HepG2 (cell line): Measurements from ENCODE around the gene SSBP2. TPM values are rescaled to one million over a fixed set of nuclear protein-coding genes. Genes with fewer than 3 reads are reported as not detected.

Source experiments
- ATAC-seq: fragments of 200-7000 bp; cut with Tn5 transposase; 3 replicates; pipeline ENCODE4 v1.9.1; 2020; ENCODE audit warnings: mild to moderate bottlenecking, moderate library complexity
- BruUV-seq: library from RNA; stranded (reverse); fragments of 400-500 nt; replicated peaks from 2 replicates; lab custom pipeline; 2021; lab: Mats Ljungman, UMichigan
- CTCF ChIA-PET: fragments of 300-600 bp; formaldehyde crosslinking; extraction: SDS; loops from one replicate; lab custom pipeline; 2021; ENCODE audit warnings: low total read pairs, inconsistent platforms, low intra/inter-chr PET ratio; lab: Yijun Ruan, JAX
- POLR2A ChIA-PET: fragments of 350-600 bp; sonication (Branson Sonifier 250); formaldehyde crosslinking; loops from one replicate; lab custom pipeline; 2020; ENCODE audit warnings: antibody characterized with exemption, inconsistent platforms; lab: Yijun Ruan, JAX
- DNase-seq: peaks from one replicate; pipeline ENCODE4 v3.0.0-alpha.2; 2015; ENCODE audit warnings: low spot score
- FAIRE-seq: peaks from 3 replicates; lab custom pipeline; 2011; peaks lifted over from hg19 to GRCh38; lab: Jason Lieb, UNC
- H2AFZ ChIP-seq: one replicate; pipeline ENCODE4 v1.6.1; 2011; ENCODE audit warnings: low read length, inconsistent platforms
- H3K27ac ChIP-seq: fragments of 300-600 bp; 3 replicates; pipeline ENCODE4 v1.8.0; 2011; ENCODE audit warnings: mixed run types, mild to moderate bottlenecking, mixed read lengths, low read length, inconsistent platforms; ENCODE audit not compliant: insufficient read depth; ENCODE audit errors: extremely low read length
- H3K27me3 ChIP-seq, 2 experiments: fragments of 200-600 bp in 1 of 2; 2 replicates in 1 of 2; 3 replicates in 1 of 2; pipeline versions ENCODE4 v1.6.0 to v1.8.0; 2011; ENCODE audit warnings: low read length in 2 of 2, mild to moderate bottlenecking in 2 of 2, moderate library complexity in 2 of 2, inconsistent platforms in 1 of 2; ENCODE audit not compliant: insufficient read depth in 2 of 2, control insufficient read depth in 1 of 2
- H3K36me3 ChIP-seq, 2 experiments: fragments of 200-600 bp in 1 of 2; replicated peaks in 1 of 2; 2 replicates in 1 of 2; 3 replicates in 1 of 2; pipeline versions ENCODE4 v1.5.1 to v1.8.0; 2011; ENCODE audit warnings: low read length in 2 of 2, inconsistent platforms in 1 of 2; ENCODE audit not compliant: insufficient read depth in 2 of 2, control insufficient read depth in 1 of 2
- H3K4me1 ChIP-seq: 2 replicates; pipeline ENCODE4 v1.5.1; 2012; ENCODE audit warnings: low read length, inconsistent platforms; ENCODE audit not compliant: insufficient read depth
- H3K4me2 ChIP-seq: 2 replicates; pipeline ENCODE4 v1.6.0; 2011; ENCODE audit warnings: low read depth, low read length, inconsistent platforms
- H3K4me3 ChIP-seq, 3 experiments: fragments of 200-600 bp in 1 of 3; sonication (generic), shearing (Covaris generic) in 1 of 3; replicated peaks in 1 of 3; 2 replicates each; pipeline ENCODE4 v1.5.1; 2011 to 2016; ENCODE audit warnings: low read length in 3 of 3, inconsistent platforms in 2 of 3, low read depth in 2 of 3, mild to moderate bottlenecking in 2 of 3, control low read depth in 1 of 3, mixed read lengths in 1 of 3; ENCODE audit not compliant: insufficient read depth in 1 of 3
- H3K79me2 ChIP-seq: one replicate; pipeline ENCODE4 v1.6.1; 2011; ENCODE audit warnings: low read length, inconsistent platforms; ENCODE audit not compliant: insufficient read depth
- H3K9ac ChIP-seq: 2 replicates; pipeline ENCODE4 v1.6.0; 2011; ENCODE audit warnings: mild to moderate bottlenecking, low read depth, low read length, inconsistent platforms; ENCODE audit not compliant: insufficient read depth
- H3K9me3 ChIP-seq: 2 replicates; pipeline ENCODE4 v1.5.1; 2012; ENCODE audit warnings: mild to moderate bottlenecking, low read length
- H4K20me1 ChIP-seq: 2 replicates; pipeline ENCODE4 v1.6.0; 2011; ENCODE audit warnings: inconsistent platforms, mild to moderate bottlenecking, low read length, moderate library complexity; ENCODE audit not compliant: insufficient read depth
- ELF1 ChIP-seq: sonication (generic); formaldehyde crosslinking; IDR thresholded peaks from 2 replicates; pipeline ENCODE4 v1.4.0; 2020; ENCODE audit warnings: missing genetic modification reagents
- SOX5 ChIP-seq: IDR thresholded peaks from 2 replicates; pipeline ENCODE4 v1.6.1; 2016; ENCODE audit warnings: borderline replicate concordance
- SP2 ChIP-seq: sonication (generic); formaldehyde crosslinking; IDR thresholded peaks from 2 replicates; pipeline ENCODE4 v1.5.1; 2020; ENCODE audit warnings: mild to moderate bottlenecking, missing genetic modification reagents
- SP4 ChIP-seq: sonication (generic); formaldehyde crosslinking; IDR thresholded peaks from 2 replicates; pipeline ENCODE4 v1.8.1; 2023; ENCODE audit warnings: mild to moderate bottlenecking, missing genetic modification reagents
- ZNF251 ChIP-seq: sonication (generic); formaldehyde crosslinking; IDR thresholded peaks from 2 replicates; pipeline ENCODE4 v1.9.0; 2021; ENCODE audit warnings: mild to moderate bottlenecking, missing genetic modification reagents
- ZNF354B ChIP-seq: sonication (generic); formaldehyde crosslinking; IDR thresholded peaks from 2 replicates; pipeline ENCODE4 v1.8.0; 2022; ENCODE audit warnings: mild to moderate bottlenecking, missing genetic modification reagents
- ZNF720 ChIP-seq: sonication (generic); formaldehyde crosslinking; IDR thresholded peaks from 2 replicates; pipeline ENCODE4 v1.4.0; 2020; ENCODE audit warnings: missing genetic modification reagents
- WGBS: methylation state at CpG from one replicate; pipeline ENCODE4 v1.1.6; 2017; ENCODE audit warnings: low lambda C conversion rate; 5-methylcytosine and 5-hydroxymethylcytosine counted together
- in situ Hi-C: cut with HindIII; loops from 2 replicates; pipeline ENCODE4 v1.10.0; 2017; ENCODE audit warnings: low pct_unique_long_range_greater_than_20kb; ENCODE audit not compliant: extremely low pct_ligation_motif_present
- intact Hi-C: fragments of 100-400 bp; cut with micrococcal nuclease; formaldehyde crosslinking; loops from one replicate; pipeline ENCODE4 v1.10.0; 2022; ENCODE audit not compliant: unreplicated experiment
- polyA plus RNA-seq, 8 experiments: library from polyadenylated mRNA; depleted of rRNA in 3 of 8; stranded (reverse) in 7 of 8; unstranded in 1 of 8; fragments of >200 nt; fragmentation: Illumina TruSeq in 4 of 8; extraction: Trizol in 4 of 8; gene quantifications; 2 replicates each; pipeline versions ENCODE4 v1.2.1 to v1.2.3, GENCODE V29; 2011 to 2016; ENCODE audit warnings: low read depth in 4 of 8, missing spikeins in 1 of 8, mixed read lengths in 1 of 8; ENCODE audit not compliant: insufficient read depth in 1 of 8
- total RNA-seq, 5 experiments: library from RNA; depleted of rRNA; stranded (reverse); fragments of >200 nt; fragmentation: Illumina TruSeq; extraction: Trizol; gene quantifications; 2 replicates each; pipeline ENCODE4 v1.2.3, GENCODE V29; 2016; ENCODE audit warnings: low read depth in 1 of 5

The SSBP2 gene
- total and polyA plus RNA-seq, 2 of the 13 experiments (the other 11 are each of a cell fraction or from before 2014, with no cell fraction given) = 0.16 TPM; not detected in 1

GRCh38 chr5:81753429-81753828, 2.5 kb upstream of the SSBP2 start:
- ChIA-PET POLR2A (no interaction called here), CTCF (no interaction called here)
- no TSS peak for BruUV-seq
- TF ChIP-seq ZNF354B (CRISPR knock-in tag) (no peak), ELF1 (no peak), SP2 (CRISPR knock-in tag) (no peak), SOX5 (CRISPR knock-in tag) (no peak)
- 0 out of 2 replicates have a peak, but pooled peaks cover 3% of the 10 kb centered on the region for H4K20me1 ChIP-seq
- no peak overlapping the region for H3K27ac ChIP-seq
- ATAC-seq = no peak
- no peak overlapping the region for H2AFZ ChIP-seq
- H3K4me1 ChIP-seq = no peaks in the 10 kb centered on the region
- intact Hi-C loops (loop anchor here (5.0 kb wide), 1 partner anchor 219 kb away; the partner anchor contains the start of gene ATG10), in situ Hi-C loops (loop anchor here (5.0 kb wide), 1 partner anchor 109 kb away; no protein-coding TSS in a partner anchor)
- WGBS = 2% methylated on average over 2 of the region's 2 CpGs
- no peak overlapping the region for H3K4me3 ChIP-seq
- no peak overlapping the region for H3K4me2 ChIP-seq
- H3K36me3 ChIP-seq = no peaks in the 10 kb centered on the region
- DNase-seq = no peak
- H3K9me3 ChIP-seq = no peaks in the 10 kb centered on the region
- FAIRE-seq = no peak
- no peak overlapping the region for H3K9ac ChIP-seq
- H3K79me2 ChIP-seq = no peaks in the 10 kb centered on the region
- H3K27me3 ChIP-seq = peaks cover 0 to 22% of the 10 kb centered on the region in 2 experiments; a peak in 4 of 5 replicates

- POLR2A ChIA-PET = no interaction called here
- Histone ChIP-seq H3K9ac (no peak overlapping the region), H2AFZ (no peak overlapping the region), H4K20me1 (0 out of 2 replicates have a peak, but pooled peaks cover 3% of the 10 kb centered on the region), H3K9me3 (no peaks in the 10 kb centered on the region), H3K27ac (no peak overlapping the region), H3K79me2 (no peaks in the 10 kb centered on the region), H3K4me3 (no peak overlapping the region), H3K27me3 (peaks cover 0 to 26% of the 10 kb centered on the region in 2 experiments; a peak in 4 of 5 replicates), H3K4me2 (no peak overlapping the region), H3K4me1 (no peaks in the 10 kb centered on the region), H3K36me3 (no peaks in the 10 kb centered on the region)
- CTCF ChIA-PET = no interaction called here
- TF ChIP-seq ZNF251 (no peak), SP4 (no peak), ZNF720 (no peak)
- in situ Hi-C loops (loop anchor here (5.0 kb wide), 1 partner anchor 110 kb away; no protein-coding TSS in a partner anchor), intact Hi-C loops (loop anchor here (5.0 kb wide), 1 partner anchor 220 kb away; the partner anchor contains the start of gene ATG10)
- FAIRE-seq = no peak
- 89% methylated on average over 5 of the region's 5 CpGs for WGBS
- BruUV-seq = no TSS peak
- DNase-seq = no peak
- ATAC-seq = no peak
These were observed 1.7 kb upstream of the SSBP2 start for GRCh38 chr5:81752644-81752963.
